Cardiac muscle cell (in vitro differentiated cells and primary cell): ENCODE measurements around the gene ZFAND5. TPM values are rescaled to one million over a fixed set of nuclear protein-coding genes. Genes with fewer than 3 reads are reported as not detected.

ENCODE experiments used
- DNase-seq, 2 donors: peaks; one replicate each; pipeline versions ENCODE4 v3.0.0 to v3.0.0-alpha.2; 2010 to 2017; ENCODE audit warnings: low read depth in 1 of 2, low spot score in 1 of 2
- H3K27ac ChIP-seq: fragments of 200-600 bp; sonication (generic); 2 replicates; pipeline ENCODE4 v1.5.1; 2016
- H3K27me3 ChIP-seq: fragments of 200-600 bp; sonication (generic); 2 replicates; pipeline ENCODE4 v1.6.0; 2016; ENCODE audit warnings: control low read depth
- H3K36me3 ChIP-seq: fragments of 200-600 bp; sonication (generic); 2 replicates; pipeline ENCODE4 v1.5.1; 2016; ENCODE audit warnings: control low read depth
- H3K4me1 ChIP-seq: fragments of 200-600 bp; sonication (generic); 2 replicates; pipeline ENCODE4 v1.8.1; 2017; ENCODE audit warnings: low read depth, mild to moderate bottlenecking, mixed run types
- H3K4me3 ChIP-seq: fragments of 200-600 bp; sonication (generic); 2 replicates; pipeline ENCODE4 v1.5.1; 2016; ENCODE audit warnings: mild to moderate bottlenecking
- H3K9me3 ChIP-seq: fragments of 200-600 bp; sonication (generic); 2 replicates; pipeline ENCODE4 v1.5.1; 2017; ENCODE audit warnings: low read depth, mild to moderate bottlenecking, control low read depth
- polyA plus RNA-seq: library from polyadenylated mRNA; unstranded; fragments of >200 nt; fragmentation: Nextera tagmentation; extraction: Ambion mirVana; gene quantifications from 2 replicates; pipeline ENCODE4 v1.2.1, GENCODE V29; 2016
- total RNA-seq: library from RNA; depleted of rRNA; stranded (reverse); fragments of >200 nt; gene quantifications from 2 replicates; pipeline ENCODE4 v1.2.3, GENCODE V29; 2016
- TF ChIP-seq, protein P1 (sequence below): IDR thresholded peaks from 2 replicates; pipeline ENCODE4 v1.5.1; 2012; ENCODE audit warnings: low read depth, mild to moderate bottlenecking, low read length

ZFAND5 gene
- total and polyA plus RNA-seq, 2 experiments from 2014 or later, result 152 to 188 TPM

DNA sequence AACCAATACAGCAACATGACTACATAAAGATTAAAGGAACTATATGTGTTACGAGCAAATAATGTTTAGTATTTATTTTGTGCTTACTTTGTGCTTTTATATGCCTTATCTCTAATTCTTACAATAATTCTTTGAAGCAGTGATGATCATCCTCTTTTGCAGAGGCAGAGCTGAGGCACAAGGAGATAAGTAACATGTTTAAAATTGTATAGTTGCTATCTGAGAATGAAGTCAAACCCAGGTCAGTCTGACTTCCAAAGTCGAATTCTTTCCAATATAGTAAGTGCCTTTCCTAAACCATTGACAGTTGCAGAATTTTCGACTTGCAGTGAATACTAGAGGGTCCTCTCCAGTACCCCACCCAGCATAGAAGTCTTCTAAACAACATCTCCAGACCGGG lies 12.0 kb upstream of the ZFAND5 start:
- Histone ChIP-seq H3K36me3 (no peaks in the 10 kb centered on the region), H3K4me3 (no peak overlapping the region), H3K27me3 (no peaks in the 10 kb centered on the region), H3K9me3 (no peaks in the 10 kb centered on the region), H3K27ac (no peak overlapping the region), H3K4me1 (no peaks in the 10 kb centered on the region)
- TF ChIP-seq, protein P1, sequence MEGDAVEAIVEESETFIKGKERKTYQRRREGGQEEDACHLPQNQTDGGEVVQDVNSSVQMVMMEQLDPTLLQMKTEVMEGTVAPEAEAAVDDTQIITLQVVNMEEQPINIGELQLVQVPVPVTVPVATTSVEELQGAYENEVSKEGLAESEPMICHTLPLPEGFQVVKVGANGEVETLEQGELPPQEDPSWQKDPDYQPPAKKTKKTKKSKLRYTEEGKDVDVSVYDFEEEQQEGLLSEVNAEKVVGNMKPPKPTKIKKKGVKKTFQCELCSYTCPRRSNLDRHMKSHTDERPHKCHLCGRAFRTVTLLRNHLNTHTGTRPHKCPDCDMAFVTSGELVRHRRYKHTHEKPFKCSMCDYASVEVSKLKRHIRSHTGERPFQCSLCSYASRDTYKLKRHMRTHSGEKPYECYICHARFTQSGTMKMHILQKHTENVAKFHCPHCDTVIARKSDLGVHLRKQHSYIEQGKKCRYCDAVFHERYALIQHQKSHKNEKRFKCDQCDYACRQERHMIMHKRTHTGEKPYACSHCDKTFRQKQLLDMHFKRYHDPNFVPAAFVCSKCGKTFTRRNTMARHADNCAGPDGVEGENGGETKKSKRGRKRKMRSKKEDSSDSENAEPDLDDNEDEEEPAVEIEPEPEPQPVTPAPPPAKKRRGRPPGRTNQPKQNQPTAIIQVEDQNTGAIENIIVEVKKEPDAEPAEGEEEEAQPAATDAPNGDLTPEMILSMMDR, result no peak
- no peak for DNase-seq

DNA sequence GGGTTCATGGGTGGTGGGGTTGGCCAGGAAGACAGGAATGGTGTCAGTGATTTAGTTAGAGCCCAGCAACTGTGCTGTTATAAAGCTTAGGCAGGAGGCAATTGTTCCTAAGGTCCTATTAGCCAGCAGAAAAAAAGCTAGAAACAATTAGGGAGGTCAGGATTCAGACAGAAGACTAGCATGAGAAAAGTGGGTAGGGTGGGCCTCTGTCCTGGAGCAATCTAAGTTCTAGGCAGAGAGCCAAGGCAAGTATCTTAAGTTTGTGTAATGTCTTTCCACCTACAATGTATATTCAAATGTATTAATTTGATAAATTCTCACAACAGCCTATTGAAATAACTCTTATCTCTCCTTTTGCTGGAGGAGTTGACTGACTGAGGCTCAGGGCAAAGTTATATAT lies 6.1 kb upstream of the ZFAND5 start:
- peak in 1 of 2 donors; percentile 68 for DNase-seq
- Histone ChIP-seq H3K36me3 (no peaks in the 10 kb centered on the region), H3K27ac (no peak overlapping the region), H3K9me3 (no peaks in the 10 kb centered on the region), H3K4me1 (peaks cover 3% of the 10 kb centered on the region), H3K4me3 (no peak overlapping the region), H3K27me3 (no peaks in the 10 kb centered on the region)
- TF ChIP-seq, protein P1, result no peak

DNA sequence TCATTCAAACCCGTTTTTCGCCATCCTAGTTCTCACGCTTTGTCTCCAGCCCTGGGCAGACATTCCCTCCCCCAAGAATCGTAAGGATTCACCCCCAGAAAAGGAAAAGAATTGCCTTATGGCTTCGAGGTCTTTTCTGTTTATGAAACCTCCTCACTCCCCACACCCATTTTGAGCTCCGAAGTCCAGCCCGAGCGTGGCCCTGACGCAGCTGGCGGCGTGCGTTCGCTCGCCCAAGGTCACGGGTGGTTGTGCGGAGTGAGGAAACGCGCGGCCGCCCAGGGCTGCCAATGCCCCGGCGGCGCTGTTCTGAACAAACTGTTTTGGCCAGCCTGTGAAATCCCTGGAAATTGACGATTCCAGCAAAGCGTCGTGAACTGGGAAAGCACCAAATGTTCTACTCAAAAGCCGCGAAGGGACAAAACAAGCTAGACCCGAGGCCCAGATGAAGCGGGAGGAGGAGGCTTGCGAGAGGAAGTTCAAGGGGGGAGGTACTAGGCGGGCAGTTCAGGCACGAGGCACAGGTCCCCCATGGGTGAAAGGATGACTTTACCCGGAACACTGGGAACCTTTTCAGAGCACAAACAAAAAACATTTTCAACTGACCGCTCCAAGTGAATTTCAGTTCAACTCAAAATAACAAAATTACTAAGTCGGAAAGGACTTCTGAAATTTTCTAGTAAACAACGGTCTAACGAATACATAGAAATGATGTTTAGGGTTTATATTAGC lies 683 bp upstream of the ZFAND5 start:
- H3K36me3 ChIP-seq, result no peaks in the 10 kb centered on the region
- H3K4me3 ChIP-seq, result peak overlapping the region; percentile 96
- no peaks in the 10 kb centered on the region for H3K27me3 ChIP-seq
- peaks cover 25% of the 10 kb centered on the region for H3K4me1 ChIP-seq
- H3K9me3 ChIP-seq, result no peaks in the 10 kb centered on the region
- H3K27ac ChIP-seq, result peak overlapping the region; percentile 100
- DNase-seq, result peak; percentile 85 to 93
- TF ChIP-seq, protein P1, result peak; percentile 28

DNA sequence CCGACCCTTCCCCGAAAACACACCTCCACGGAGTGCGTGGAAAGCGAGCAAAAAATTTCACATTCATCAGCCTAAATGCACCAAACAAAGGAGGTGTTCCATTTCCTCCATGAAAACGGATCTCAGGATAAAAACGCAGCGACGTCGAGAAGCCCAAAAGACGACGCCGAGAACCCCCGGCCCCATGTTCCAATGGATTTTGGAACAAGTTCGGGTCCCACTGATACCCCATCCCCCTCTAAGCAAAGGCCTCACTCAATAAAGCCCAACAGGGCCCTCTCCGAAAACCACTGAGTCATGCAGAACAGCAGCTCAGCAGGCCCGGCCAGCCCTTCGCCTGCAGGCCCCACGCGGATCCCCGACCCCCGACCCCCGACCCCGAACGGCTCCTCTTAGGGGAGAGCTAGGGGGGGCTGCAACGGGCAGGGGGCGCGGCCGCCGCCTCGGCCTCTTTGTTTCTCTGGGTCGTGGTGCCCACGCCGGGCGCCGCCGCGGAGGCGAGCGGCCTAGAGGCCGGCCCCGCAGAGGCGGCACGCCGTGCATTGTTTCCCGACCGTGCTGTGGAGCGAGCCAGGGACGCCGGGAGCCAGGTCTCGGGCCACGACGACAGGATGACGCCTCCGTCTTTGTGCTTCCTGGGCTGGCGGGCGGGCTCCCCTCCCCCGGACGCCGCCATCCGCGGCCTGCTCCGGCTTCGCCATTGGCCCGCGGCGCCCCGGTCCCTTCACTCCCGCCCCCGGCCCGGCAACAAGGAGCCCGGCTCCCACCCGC lies 915 bp downstream of the ZFAND5 start:
- Histone ChIP-seq H3K4me1 (peaks cover 40% of the 10 kb centered on the region), H3K4me3 (peak overlapping the region; percentile 96), H3K9me3 (no peaks in the 10 kb centered on the region), H3K27me3 (no peaks in the 10 kb centered on the region), H3K36me3 (peaks cover 11% of the 10 kb centered on the region), H3K27ac (peak overlapping the region; percentile 100)
- peak; percentile 68 to 75 for DNase-seq
- TF ChIP-seq, protein P1, result no peak

DNA sequence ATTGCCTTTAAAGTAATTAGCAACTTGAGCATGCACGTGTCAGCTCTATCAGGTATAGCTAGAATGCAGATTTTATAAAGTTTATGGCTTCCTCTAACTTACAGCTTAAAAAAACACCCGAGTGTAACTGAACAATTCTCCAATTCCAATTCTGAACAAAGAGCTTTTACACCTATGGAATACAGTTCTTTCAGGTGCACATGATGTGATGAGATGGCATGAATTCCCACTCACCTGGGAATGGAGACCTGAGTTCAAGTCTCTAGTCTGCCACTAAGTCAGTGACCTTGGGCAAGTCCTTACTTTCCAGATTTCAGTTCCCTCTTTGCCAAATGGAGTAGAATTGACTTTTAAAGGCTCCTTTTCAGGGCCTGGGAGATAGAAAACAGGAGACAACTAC lies 1.8 kb downstream of the ZFAND5 start:
- Histone ChIP-seq H3K27ac (peak overlapping the region; percentile 100), H3K9me3 (no peaks in the 10 kb centered on the region), H3K27me3 (no peaks in the 10 kb centered on the region), H3K4me1 (peaks cover 47% of the 10 kb centered on the region), H3K36me3 (peaks cover 19% of the 10 kb centered on the region), H3K4me3 (peak overlapping the region; percentile 96)
- DNase-seq, result no peak
- TF ChIP-seq, protein P1, result no peak
